ENCODE data around the gene VANGL1. TPM values are rescaled to one million over a fixed set of nuclear protein-coding genes. Genes with fewer than 3 reads are reported as not detected.

VANGL1 gene
- total and polyA plus RNA-seq, 4 donors: 2.5 to 6.8 (median 3.5) TPM

- Histone ChIP-seq H3K27ac (ENCODE audit: low read depth in 1 of 2, low read length in 2 of 2) (no peak overlapping the region), H3K4me3 (ENCODE audit: low read depth in 1 of 3, low read length in 3 of 3) (no peak overlapping the region), H3K9me3 (ENCODE audit: control insufficient read depth in 4 of 4, low read length in 3 of 4) (no peaks in the 10 kb centered on the region), H3K9ac (ENCODE audit: low read depth in 1 of 2, low read length in 2 of 2) (no peak overlapping the region), H3K4me1 (ENCODE audit: control insufficient read depth in 4 of 4, insufficient read depth in 4 of 4, low read length in 3 of 4) (no peaks in the 10 kb centered on the region), H3K36me3 (ENCODE audit: control insufficient read depth in 4 of 4, insufficient read depth in 3 of 4, low read depth in 1 of 4, low read length in 3 of 4) (no peaks in the 10 kb centered on the region), H3K27me3 (ENCODE audit: control insufficient read depth in 4 of 4, insufficient read depth in 4 of 4, low read length in 3 of 4) (peaks cover 0 to 7% (median 0%) of the 10 kb centered on the region in 4 donors)
- WGBS: 84% methylated on average over 12 of the region's 12 CpGs
- DNase-seq (ENCODE audit: low spot score): no peak
- TF ChIP-seq FOXA2 (IDR thresholded peaks at IDR 0.05): no peak
- TF ChIP-seq NR2F2 (IDR thresholded peaks at IDR 0.05): no peak
- no peak for TF ChIP-seq RAD21 (IDR thresholded peaks at IDR 0.05)
- no peak for TF ChIP-seq RXRA (IDR thresholded peaks at IDR 0.05)
- no peak for TF ChIP-seq REST (IDR thresholded peaks at IDR 0.05)
- TF ChIP-seq FOXA1 (IDR thresholded peaks at IDR 0.05): no peak
- TF ChIP-seq GABPA (IDR thresholded peaks at IDR 0.05 in 1 of 2, conservative IDR thresholded peaks at IDR 0.05 in 1 of 2): no peak
- TF ChIP-seq MAX (IDR thresholded peaks at IDR 0.05): no peak
- TF ChIP-seq TAF1 (conservative IDR thresholded peaks at IDR 0.05): no peak
- TF ChIP-seq EGR1 (IDR thresholded peaks at IDR 0.05; ENCODE audit: low read depth in 2 of 2): no peak
- TF ChIP-seq ATF3 (IDR thresholded peaks at IDR 0.05): no peak
- no peak for TF ChIP-seq SP1 (IDR thresholded peaks at IDR 0.05)
- TF ChIP-seq HNF4A (conservative IDR thresholded peaks at IDR 0.05): no peak
- no peak for TF ChIP-seq ZBTB33 (IDR thresholded peaks at IDR 0.05)
- no peak for TF ChIP-seq CTCF (IDR thresholded peaks at IDR 0.05; ENCODE audit: low read depth, low read length, missing input control)
- no peak for TF ChIP-seq HNF4G (IDR thresholded peaks at IDR 0.05)
- no peak for TF ChIP-seq JUND (IDR thresholded peaks at IDR 0.05)
Measured at GRCh38 chr1:115705085-115705951, 63.5 kb downstream of the VANGL1 start.

Measured in liver (tissue), 9 donors.